HCT116 (cell line): Measurements from ENCODE around the gene AGBL1. TPM values are rescaled to one million over a fixed set of nuclear protein-coding genes. Genes with fewer than 3 reads are reported as not detected.

ENCODE experiments used
- ATAC-seq: fragments of 200-7000 bp; cut with Tn5 transposase; 2 replicates; pipeline ENCODE4 v1.9.1; 2020; ENCODE audit warnings: mild to moderate bottlenecking, moderate library complexity
- BruUV-seq: library from RNA; stranded (reverse); fragments of 400-500 nt; replicated peaks from 2 replicates; lab custom pipeline; 2021; lab: Mats Ljungman, UMichigan
- CTCF ChIA-PET: fragments of 300-600 bp; sonication (Branson Sonifier 250); formaldehyde crosslinking; loops from one replicate; lab custom pipeline; 2021; ENCODE audit warnings: antibody characterized with exemption; lab: Charles Lee
- POLR2A ChIA-PET: fragments of 300-600, 350-600 bp; sonication (Branson Sonifier 250); formaldehyde crosslinking; loops from one replicate; lab custom pipeline; 2021; ENCODE audit warnings: antibody characterized with exemption; lab: Charles Lee
- RAD21 ChIA-PET, 2 experiments: fragments of 300-600 bp; sonication (Branson Sonifier 250); formaldehyde crosslinking; loops; one replicate each; lab custom pipeline; 2023; ENCODE audit warnings: low total read pairs in 2 of 2; ENCODE audit not compliant: uncharacterized antibody in 2 of 2, unreplicated experiment in 2 of 2, low non-redundant PET in 1 of 2; lab: Charles Lee
- DNase-seq: peaks from one replicate; pipeline ENCODE4 v3.0.0-alpha.2; 2010; ENCODE audit warnings: low read depth, low spot score
- H2AFZ ChIP-seq: fragments of 200-600 bp; shearing (Covaris generic), sonication (generic); 2 replicates; pipeline ENCODE4 v1.6.1; 2017; ENCODE audit warnings: low read depth, mixed run types, mixed read lengths, antibody characterized with exemption, low read length; ENCODE audit not compliant: poor library complexity, severe bottlenecking
- H3K27ac ChIP-seq: 2 replicates; pipeline ENCODE4 v1.5.1; 2012; ENCODE audit warnings: low read depth, low read length
- H3K27me3 ChIP-seq: fragments of 200-600 bp; sonication (generic); 2 replicates; pipeline ENCODE4 v1.6.1; 2016; ENCODE audit warnings: mixed run types, low read length, mixed read lengths; ENCODE audit not compliant: insufficient read depth
- H3K36me3 ChIP-seq, 2 experiments: fragments of 200-500 bp in 1 of 2; fragments of 200-600 bp in 1 of 2; sonication (Bioruptor generic) in 1 of 2; sonication (generic) in 1 of 2; 2 replicates each; pipeline versions ENCODE4 v1.5.1 to v1.6.1; 2014 to 2016; ENCODE audit warnings: low read length in 2 of 2, inconsistent platforms in 1 of 2, mixed read lengths in 1 of 2, mixed run types in 1 of 2; ENCODE audit not compliant: insufficient read depth in 2 of 2, control insufficient read depth in 1 of 2
- H3K4me1 ChIP-seq, 2 experiments: fragments of 200-600 bp in 1 of 2; sonication (generic) in 1 of 2; 2 replicates each; pipeline versions ENCODE4 v1.5.1 to v1.6.1; 2012 to 2017; ENCODE audit warnings: low read length in 2 of 2, inconsistent platforms in 1 of 2, mild to moderate bottlenecking in 1 of 2, mixed read lengths in 1 of 2, mixed run types in 1 of 2, moderate library complexity in 1 of 2; ENCODE audit not compliant: insufficient read depth in 2 of 2, control insufficient read depth in 1 of 2
- H3K4me2 ChIP-seq: fragments of 200-600 bp; sonication (generic); 2 replicates; pipeline ENCODE4 v1.6.1; 2017; ENCODE audit warnings: mixed run types, low read length, mixed read lengths
- H3K4me3 ChIP-seq, 2 experiments: fragments of 200-600 bp in 1 of 2; sonication (generic) in 1 of 2; replicated peaks in 1 of 2; 2 replicates each; pipeline ENCODE4 v1.5.1; 2011 to 2016; ENCODE audit warnings: low read length in 2 of 2, control low read depth in 1 of 2, low read depth in 1 of 2, mild to moderate bottlenecking in 1 of 2, mixed read lengths in 1 of 2, mixed run types in 1 of 2
- H3K79me2 ChIP-seq: fragments of 200-600 bp; sonication (generic); 2 replicates; pipeline ENCODE4 v1.6.1; 2017; ENCODE audit warnings: mild to moderate bottlenecking, mixed run types, low read length, moderate library complexity, mixed read lengths; ENCODE audit not compliant: insufficient read depth
- H3K9ac ChIP-seq: fragments of 200-600 bp; sonication (generic); 2 replicates; pipeline ENCODE4 v1.6.1; 2016; ENCODE audit warnings: low read length, mixed read lengths
- H3K9me2 ChIP-seq: fragments of 200-600 bp; sonication (generic), shearing (Covaris generic); 2 replicates; pipeline ENCODE4 v1.6.1; 2017; ENCODE audit warnings: mixed run types, mild to moderate bottlenecking, moderate library complexity; ENCODE audit not compliant: insufficient read depth
- H3K9me3 ChIP-seq, 2 experiments: fragments of 200-500 bp in 1 of 2; fragments of 200-600 bp in 1 of 2; sonication (Bioruptor generic) in 1 of 2; sonication (generic) in 1 of 2; 2 replicates each; pipeline ENCODE4 v1.6.1; 2014 to 2017; ENCODE audit warnings: low read length in 2 of 2, mixed read lengths in 2 of 2, inconsistent platforms in 1 of 2, low read depth in 1 of 2, mild to moderate bottlenecking in 1 of 2, mixed run types in 1 of 2, moderate library complexity in 1 of 2; ENCODE audit not compliant: control insufficient read depth in 1 of 2, insufficient read depth in 1 of 2
- H4K20me1 ChIP-seq: fragments of 200-600 bp; sonication (generic), shearing (Covaris generic); 2 replicates; pipeline ENCODE4 v1.6.1; 2017; ENCODE audit warnings: mixed run types, mild to moderate bottlenecking, moderate library complexity; ENCODE audit not compliant: insufficient read depth
- ATF3 ChIP-seq: IDR thresholded peaks from 2 replicates; pipeline ENCODE4 v1.6.1; 2012
- CBX3 ChIP-seq: IDR thresholded peaks from 2 replicates; pipeline ENCODE4 v1.6.1; 2012; ENCODE audit warnings: low read depth
- CEBPB ChIP-seq: IDR thresholded peaks from 2 replicates; pipeline ENCODE4 v1.6.1; 2012; ENCODE audit warnings: low read depth
- ELF1 ChIP-seq: IDR thresholded peaks from 2 replicates; pipeline ENCODE4 v1.6.1; 2012; ENCODE audit warnings: low read depth, borderline replicate concordance
- EZH2 ChIP-seq: fragments of 200-600 bp; sonication (generic); IDR thresholded peaks from 2 replicates; pipeline ENCODE4 v1.6.1; 2017; ENCODE audit warnings: antibody characterized with exemption, mixed run types
- EZH2phosphoT487 ChIP-seq: fragments of 200-600 bp; IDR thresholded peaks from 2 replicates; pipeline ENCODE4 v1.6.1; 2018; ENCODE audit warnings: antibody characterized with exemption, borderline replicate concordance
- POLR2A ChIP-seq: IDR thresholded peaks from 2 replicates; pipeline ENCODE4 v1.7.0; 2011; ENCODE audit warnings: borderline replicate concordance; ENCODE audit not compliant: insufficient read depth, insufficient read length; ENCODE audit errors: extremely low read depth
- POLR2AphosphoS5 ChIP-seq: IDR thresholded peaks from 2 replicates; pipeline ENCODE4 v1.6.1; 2011; ENCODE audit warnings: mild to moderate bottlenecking, low read depth, low read length, moderate library complexity
- SRF ChIP-seq: IDR thresholded peaks from 2 replicates; pipeline ENCODE4 v1.6.1; 2012; ENCODE audit warnings: low read depth
- YY1 ChIP-seq: IDR thresholded peaks from 2 replicates; pipeline ENCODE4 v1.6.1; 2011; ENCODE audit warnings: low read length, low read depth, moderate library complexity, mild to moderate bottlenecking; ENCODE audit not compliant: insufficient replicate concordance; ENCODE audit errors: extremely low read depth
- ZFX ChIP-seq: fragments of 450-650 bp; IDR thresholded peaks from 2 replicates; pipeline ENCODE4 v1.6.1; 2017
- ZNF274 ChIP-seq: fragments of 200-500 bp; sonication (Bioruptor generic); IDR thresholded peaks from 2 replicates; pipeline ENCODE4 v1.6.1; 2014; ENCODE audit warnings: mild to moderate bottlenecking, low read depth, low read length, inconsistent platforms
- intact Hi-C: fragments of 100-400 bp; cut with micrococcal nuclease; formaldehyde crosslinking; loops from 2 replicates; pipeline ENCODE4 v1.10.0; 2022
- total RNA-seq: library from RNA; stranded (reverse); gene quantifications from one replicate; pipeline ENCODE4 v1.2.1, GENCODE V29; 2021; ENCODE audit not compliant: unreplicated experiment

The AGBL1 gene
- total RNA-seq, 1 experiment from 2014 or later = not detected

GRCh38 chr15:86611417-86612040 lies 531.9 kb downstream of the AGBL1 start:
- Histone ChIP-seq H3K9me2 (no peaks in the 10 kb centered on the region), H4K20me1 (no peaks in the 10 kb centered on the region), H2AFZ (no peak overlapping the region), H3K79me2 (no peaks in the 10 kb centered on the region), H3K27me3 (no peaks in the 10 kb centered on the region), H3K9ac (no peak overlapping the region), H3K4me1 (no peaks in the 10 kb centered on the region), H3K36me3 (no peaks in the 10 kb centered on the region), H3K27ac (no peak overlapping the region), H3K4me3 (no peak overlapping the region), H3K4me2 (no peak overlapping the region), H3K9me3 (peaks cover 14 to 16% of the 10 kb centered on the region in 2 experiments; a peak in 2 of 4 replicates)
- POLR2A ChIA-PET = no interaction called here
- intact Hi-C loops = no loop called here
- no peak for DNase-seq
- RAD21 ChIA-PET = no interaction called here
- ATAC-seq = no peak
- CTCF ChIA-PET = no interaction called here
- no TSS peak for BruUV-seq
- TF ChIP-seq POLR2A = no peak
- TF ChIP-seq ELF1 = no peak
- no peak for TF ChIP-seq EZH2phosphoT487
- no peak for TF ChIP-seq CBX3
- no peak for TF ChIP-seq EZH2
- TF ChIP-seq ATF3 = no peak
- TF ChIP-seq CEBPB = no peak
- TF ChIP-seq YY1 = no peak
- no peak for TF ChIP-seq ZNF274
- TF ChIP-seq SRF = no peak
- TF ChIP-seq POLR2AphosphoS5 = no peak
- no peak for TF ChIP-seq ZFX

- Histone ChIP-seq H3K4me3 (no peak overlapping the region), H3K27me3 (no peaks in the 10 kb centered on the region), H3K9me3 (peaks cover 8 to 10% of the 10 kb centered on the region in 2 experiments; a peak in 2 of 4 replicates), H2AFZ (no peak overlapping the region), H3K27ac (no peak overlapping the region), H3K36me3 (no peaks in the 10 kb centered on the region), H3K79me2 (no peaks in the 10 kb centered on the region), H3K9ac (no peak overlapping the region), H3K4me2 (no peak overlapping the region), H3K9me2 (no peaks in the 10 kb centered on the region), H3K4me1 (no peaks in the 10 kb centered on the region), H4K20me1 (no peaks in the 10 kb centered on the region)
- no TSS peak for BruUV-seq
- ATAC-seq (no peak), DNase-seq (no peak)
- CTCF ChIA-PET = no interaction called here
- intact Hi-C loops = no loop called here
- POLR2A ChIA-PET = no interaction called here
- no peak for TF ChIP-seq EZH2
- RAD21 ChIA-PET = no interaction called here
Observed at GRCh38 chr15:86615411-86615810, 535.7 kb downstream of the AGBL1 start.
